GM21619 (cell line): ENCODE results near the gene KEAP1.
"Not testable (repeated sequence)": the region's sequence is repeated elsewhere in the genome, so short reads cannot be mapped to it uniquely, and the experiment has no call there.

Source experiments
- ATAC-seq: cut with Tn5 transposase; IDR thresholded peaks from one replicate; pipeline ENCODE4 v1.9.1; 2021; ENCODE audit not compliant: unreplicated experiment

KEAP1 gene

DNA sequence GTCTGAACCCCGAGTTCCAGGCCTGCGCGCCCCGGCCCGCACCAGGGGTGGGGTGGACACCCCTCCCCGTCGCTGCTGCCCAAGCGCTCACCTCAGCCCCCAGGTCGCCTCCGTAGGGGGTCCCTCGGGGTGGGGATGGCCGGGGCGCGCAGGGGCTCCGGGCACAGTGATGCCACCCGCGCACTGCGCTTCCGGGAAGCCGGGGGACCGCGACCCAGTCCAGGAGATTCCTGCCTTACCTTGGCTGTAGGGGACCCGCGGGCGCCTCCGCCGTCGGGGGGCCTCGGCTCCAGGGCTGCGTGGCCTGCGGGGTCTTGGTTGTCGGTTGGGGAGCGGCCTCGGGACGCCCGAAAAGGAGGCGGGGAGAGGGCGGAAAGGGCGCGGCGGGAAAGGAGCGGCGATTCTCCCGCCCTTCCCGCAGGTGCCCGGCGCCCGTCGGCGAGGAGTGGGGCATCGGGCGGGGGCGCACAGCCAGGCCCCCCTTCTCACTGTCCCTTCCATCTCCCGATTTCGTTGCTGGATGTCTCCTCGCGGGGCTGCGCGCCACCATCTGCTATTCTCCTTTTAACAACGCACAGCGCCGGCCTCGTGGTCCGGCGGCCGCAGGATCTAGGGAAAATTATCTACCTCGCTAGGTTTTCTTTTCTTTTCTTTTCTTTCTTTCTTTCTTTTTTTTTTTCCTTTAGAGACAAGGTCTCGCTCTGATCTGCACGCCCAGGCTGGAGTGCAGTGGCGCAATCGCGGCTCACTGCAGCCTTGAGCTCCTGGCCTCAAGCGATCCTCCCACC, at the start of gene KEAP1:
TSS of gene KEAP1 (minus strand) at position 355 of the 788 bp plus-strand sequence. CDS start 3,323 bp downstream, outside the sequence.
- no peak for ATAC-seq

DNA sequence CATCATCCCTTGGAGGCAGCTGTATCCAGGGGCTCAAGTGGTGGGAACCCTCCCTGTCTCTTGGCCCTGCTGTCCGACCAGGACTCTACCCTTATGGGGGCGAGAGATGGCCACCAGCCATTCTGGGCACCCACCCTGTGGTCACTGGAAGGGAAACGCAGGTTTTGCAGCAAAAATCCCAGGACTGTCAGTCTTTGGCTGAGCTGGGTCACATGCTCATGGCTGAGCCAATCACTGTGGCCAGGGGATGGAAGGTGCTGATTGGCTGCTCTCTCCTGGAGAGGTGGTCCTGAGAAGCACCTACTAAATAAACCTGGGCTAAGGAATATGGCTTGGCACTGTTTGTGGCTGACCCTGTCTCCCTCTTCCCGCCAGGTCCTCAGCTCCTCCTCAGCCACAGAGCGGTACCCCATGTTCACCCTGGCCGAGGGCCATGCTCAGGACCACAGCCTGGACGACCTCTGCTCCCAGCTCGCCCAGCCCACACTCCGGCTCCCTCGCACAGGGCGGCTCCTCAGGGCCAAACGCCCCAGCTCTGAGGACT, 49.4 kb upstream of the KEAP1 start:
- ATAC-seq: no peak

DNA sequence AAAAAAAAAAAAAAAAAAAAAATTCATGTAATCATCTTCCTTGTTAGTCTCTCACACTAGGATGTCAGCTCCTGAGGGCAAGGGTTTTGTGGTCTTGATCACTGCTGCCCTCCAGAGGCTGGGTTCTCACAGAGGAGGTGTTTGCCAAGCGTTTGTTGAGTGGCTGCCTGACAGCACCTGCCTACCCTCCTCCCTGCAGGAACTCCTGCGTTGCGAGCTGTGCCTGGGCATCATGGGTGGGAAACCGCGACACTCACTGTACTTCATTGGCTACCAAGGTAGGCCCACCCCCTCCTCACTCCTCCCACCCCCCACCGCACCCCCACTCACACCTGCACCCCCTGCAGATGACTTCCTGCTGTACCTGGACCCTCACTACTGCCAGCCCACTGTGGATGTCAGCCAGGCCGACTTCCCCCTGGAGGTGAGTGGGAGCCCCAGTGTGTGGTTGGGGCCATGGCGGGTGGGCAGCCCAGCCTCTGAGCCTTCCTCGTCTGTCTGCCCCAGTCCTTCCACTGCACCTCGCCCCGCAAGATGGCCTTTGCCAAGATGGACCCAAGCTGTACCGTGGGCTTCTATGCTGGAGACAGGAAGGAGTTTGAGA, 48.6 kb upstream of the KEAP1 start:
- ATAC-seq: no peak

DNA sequence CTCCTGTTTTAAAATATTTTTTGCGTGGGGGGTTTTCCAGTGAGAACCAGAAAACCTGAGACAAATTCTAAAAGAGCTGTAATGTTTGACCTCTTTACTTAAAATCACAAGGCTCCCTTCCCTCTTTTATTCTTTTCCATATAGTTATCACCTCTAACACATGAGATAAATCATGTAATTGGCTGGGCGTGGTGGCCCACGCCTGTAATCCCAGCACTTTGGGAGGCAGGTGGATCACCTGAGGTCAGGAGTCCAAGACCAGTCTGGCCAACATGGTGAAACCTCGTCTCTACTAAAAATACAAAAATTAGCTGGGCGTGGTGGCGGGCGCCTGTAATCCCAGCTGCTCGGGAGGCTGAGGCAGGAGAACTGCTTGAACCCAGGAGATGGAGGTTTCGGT, 47.9 kb upstream of the KEAP1 start:
- ATAC-seq: not testable (repeated sequence)

DNA sequence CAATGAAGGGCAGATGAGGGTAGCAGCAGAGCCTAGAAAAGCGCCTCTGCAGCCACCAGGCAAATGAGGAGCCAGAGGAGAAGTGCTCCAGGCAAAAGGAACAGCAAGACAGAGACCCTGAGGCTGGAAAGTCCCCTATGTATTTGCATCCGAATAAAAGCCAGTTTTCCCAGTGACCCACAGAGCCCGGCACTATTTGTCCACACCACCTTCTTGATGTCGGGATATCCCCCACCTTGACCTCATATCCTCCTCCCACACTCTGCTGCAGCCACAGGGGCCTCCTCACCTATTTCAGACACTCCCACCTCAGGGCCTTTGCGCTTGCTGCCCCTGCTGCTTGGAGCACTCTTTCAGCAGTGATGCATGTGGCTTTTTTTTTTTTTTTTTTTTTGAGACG, 47.2 kb upstream of the KEAP1 start:
- no peak for ATAC-seq

DNA sequence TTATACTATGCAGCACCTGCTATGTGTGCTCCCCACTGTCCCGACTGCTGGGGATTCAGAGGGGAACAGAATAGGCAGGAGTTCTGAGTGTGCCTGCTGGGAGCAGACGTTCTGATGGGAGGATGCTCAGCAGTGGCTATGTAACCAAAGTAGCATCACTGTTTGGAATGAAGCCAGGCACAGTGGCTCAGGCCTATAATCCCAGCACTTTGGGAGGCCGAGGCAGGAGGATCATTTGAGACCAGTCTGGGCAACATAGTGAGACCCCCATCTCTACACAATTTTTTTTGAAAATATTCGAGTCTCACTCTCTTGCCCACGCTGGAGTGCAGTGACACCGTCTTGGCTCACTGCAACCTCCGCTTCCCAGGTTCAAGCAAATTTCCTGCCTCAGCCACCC, 46.6 kb upstream of the KEAP1 start:
- ATAC-seq: no peak

DNA sequence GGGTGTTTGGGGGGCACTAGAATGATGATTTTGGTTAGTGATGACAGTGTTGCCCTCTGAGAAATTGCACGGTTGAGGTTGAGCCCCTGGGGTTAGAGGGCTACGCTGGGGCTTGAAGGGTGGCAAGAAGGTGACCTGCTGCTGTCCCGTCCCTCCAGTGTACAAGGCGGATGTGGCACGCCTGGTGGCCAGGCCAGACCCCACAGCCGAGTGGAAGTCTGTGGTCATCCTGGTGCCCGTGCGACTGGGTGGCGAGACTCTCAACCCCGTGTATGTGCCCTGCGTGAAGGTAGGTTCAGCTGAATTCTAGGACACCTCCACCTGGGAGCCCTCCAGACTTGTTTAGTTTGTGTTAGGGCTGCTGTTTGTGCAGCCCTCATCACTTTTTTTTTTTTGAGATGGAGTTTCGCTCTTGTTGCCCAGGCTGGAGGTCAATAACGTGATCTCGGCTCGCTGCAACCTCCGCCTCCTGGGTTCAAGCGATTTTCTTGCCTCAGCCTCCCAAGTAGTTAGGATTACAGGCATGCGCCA, 45.7 kb upstream of the KEAP1 start:
- no peak for ATAC-seq

DNA sequence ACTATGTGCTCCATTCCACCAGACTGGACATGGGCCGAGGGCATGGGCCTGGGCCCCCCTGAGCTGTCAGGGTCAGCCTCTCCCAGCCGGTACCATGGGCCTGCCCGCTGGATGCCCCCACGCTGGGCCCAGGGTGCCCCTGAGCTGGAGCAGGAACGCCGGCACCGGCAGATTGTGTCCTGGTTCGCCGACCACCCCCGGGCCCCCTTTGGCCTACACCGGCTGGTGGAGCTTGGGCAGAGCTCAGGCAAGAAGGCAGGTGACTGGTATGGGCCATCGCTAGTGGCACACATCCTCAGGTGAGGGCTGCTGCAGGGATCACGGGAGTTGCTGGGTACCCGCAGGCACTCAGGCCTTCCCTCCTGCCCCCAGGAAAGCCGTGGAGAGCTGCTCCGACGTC, 43.7 kb upstream of the KEAP1 start:
- no peak for ATAC-seq

DNA sequence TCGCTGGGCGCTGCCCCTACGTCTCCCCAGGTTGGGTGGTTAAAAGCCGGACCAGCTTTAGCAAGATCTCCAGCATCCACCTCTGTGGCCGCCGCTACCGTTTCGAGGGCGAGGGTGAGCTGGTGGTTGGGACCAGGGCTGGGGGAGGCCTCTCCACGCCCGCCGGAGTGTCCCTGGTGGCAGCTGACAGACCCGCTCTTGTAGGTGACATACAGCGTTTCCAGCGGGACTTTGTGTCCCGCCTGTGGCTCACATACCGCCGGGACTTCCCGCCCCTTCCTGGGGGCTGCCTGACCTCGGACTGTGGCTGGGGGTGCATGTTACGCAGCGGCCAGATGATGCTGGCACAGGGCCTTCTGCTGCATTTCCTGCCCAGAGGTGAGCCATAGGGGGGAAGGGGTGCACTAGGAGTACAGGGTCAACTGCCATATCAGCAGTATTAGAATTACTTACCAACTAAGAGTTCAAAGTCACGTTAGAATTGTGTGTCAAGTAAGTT, 41.6 kb upstream of the KEAP1 start:
- ATAC-seq: no peak

DNA sequence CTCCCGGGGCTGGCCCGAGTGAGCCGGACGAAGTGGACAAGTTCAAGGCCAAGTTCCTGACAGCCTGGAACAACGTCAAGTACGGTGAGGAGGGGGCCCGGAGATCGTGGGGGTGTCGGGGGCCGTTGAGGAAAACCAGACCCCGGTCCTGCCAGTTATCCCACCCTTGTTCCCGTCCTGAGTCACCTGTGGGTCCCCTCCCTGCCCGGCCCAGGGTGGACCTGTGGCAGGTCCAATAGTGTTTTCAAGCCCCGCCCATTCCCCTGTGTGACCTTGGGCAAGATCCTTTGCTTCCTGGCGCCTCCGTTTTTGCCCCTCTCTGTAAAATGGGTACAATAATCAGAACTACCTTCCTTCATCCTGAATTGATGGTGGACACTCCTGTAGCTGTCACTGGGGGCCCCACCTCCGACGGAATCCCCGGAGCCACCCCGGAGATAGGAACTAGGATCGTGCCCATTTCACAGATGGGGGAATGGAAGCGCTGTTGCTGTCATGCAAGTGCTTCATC, 41.1 kb upstream of the KEAP1 start:
- ATAC-seq: peak; percentile 17

DNA sequence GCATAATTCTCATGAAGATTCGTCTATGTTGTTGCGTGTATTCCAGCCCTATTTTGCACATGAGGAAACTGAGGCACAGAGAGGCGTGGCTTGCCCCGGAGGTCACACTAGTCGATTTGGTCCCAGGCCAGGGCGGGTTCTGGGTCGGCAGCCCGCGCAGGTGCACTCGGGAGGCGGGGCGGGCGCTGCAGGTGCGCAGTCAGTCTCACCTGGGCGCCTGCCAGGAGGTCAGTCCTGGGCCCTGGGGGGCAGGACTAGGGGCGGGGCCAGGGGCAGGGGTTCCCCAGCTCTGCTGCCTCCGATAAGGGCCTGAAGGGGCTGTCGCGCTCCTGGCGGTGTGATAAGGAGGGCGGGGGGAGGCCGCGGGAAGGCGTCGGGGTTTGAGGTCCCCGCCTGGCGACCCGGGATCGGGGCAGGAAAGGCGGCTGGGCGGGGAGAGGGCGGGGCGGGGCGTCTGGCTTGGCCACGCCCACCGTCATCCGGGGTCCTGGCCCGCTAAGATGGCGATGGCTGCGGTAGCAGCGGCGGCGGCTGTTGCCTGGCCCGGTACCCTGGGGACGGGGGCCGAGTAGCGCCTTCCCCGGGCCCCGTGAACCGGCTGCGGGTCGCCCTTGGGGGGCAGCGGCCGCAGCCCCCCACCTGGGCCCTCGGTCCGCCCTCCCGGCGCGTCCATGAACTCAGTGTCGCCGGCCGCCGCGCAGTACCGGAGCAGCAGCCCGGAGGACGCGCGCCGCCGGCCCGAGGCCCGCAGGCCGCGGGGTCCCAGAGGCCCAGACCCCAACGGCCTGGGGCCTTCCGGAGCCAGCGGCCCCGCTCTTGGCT, 40.5 kb upstream of the KEAP1 start, which contains the start of gene ATG4D:
TSS of gene ATG4D (plus strand) at position 485 of the 822 bp plus-strand sequence. CDS start at position 672, 187 bp downstream.
- peak; percentile 63 for ATAC-seq

DNA sequence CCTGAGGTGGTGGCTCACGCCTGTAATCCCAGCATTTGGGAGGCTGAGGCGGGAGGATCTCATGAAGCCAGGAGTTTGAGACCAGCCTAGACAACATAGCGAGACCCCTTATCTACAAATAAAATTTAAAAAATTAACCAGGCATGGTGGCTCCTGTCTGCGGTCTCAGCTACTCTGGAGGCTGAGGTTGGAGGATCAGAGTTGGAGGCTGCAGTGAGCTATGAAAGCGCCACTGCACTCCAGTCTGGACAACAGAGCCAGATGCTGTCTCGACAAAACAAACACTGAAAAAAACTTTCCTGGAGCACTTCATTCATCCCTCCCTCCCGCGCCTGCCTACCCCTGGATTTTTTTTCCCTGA, 39.9 kb upstream of the KEAP1 start:
- ATAC-seq: no peak

DNA sequence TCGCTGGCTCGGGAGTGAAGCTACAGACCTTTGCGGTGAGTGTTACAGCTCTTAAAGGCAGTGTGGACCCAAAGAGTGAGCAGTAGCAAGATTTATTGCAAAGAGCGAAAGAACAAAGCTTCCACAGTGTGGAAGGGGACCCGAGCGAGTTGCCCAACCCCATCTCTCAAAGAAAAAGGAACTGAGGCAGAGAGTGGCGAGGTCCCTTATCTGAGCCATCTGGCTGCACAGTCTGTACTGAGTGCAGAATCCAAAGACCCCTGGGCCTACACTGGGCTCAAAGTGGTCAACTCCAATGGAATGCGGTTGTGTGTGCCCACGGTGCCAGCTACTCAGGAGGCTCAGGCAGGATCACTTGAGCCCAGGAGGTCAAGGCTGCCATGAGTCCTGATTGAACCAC, 35.9 kb upstream of the KEAP1 start:
- ATAC-seq: not testable (repeated sequence)

DNA sequence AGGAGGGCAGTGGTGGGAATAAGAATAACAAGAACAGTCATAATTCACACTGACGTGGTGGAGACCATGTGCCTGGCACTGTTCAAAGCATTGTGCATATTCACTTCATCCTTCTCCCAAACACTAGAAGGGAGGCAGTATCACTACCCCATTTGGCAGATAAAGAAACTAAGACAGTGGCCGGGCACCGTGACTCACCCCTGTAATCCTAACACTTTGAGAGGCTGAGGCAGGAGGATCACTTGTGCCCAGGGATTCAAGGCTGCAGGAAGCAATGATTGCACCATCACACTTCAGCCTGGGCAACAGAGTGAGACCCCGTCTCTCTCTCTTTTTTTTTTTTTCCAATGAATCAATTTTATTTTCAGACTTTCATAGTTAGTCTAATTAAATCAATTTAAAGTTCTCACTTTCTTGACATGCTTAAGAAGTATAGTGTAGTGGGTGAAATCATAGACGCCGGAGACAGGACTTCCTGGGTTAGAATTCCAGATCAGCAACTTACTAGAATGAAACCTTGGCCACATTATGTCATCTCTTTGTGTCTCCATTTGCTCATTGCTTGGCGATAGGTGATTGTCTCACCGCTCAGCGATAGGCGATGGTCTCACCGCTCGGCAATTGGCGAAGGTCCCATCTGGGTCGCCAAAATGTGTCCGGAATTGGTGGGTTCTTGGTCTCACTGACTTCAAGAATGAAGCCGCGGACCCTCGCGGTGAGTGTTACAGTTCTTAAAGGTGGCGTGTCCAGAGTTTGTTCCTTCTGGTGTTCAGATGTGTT, 35.2 kb upstream of the KEAP1 start:
- no peak for ATAC-seq

DNA sequence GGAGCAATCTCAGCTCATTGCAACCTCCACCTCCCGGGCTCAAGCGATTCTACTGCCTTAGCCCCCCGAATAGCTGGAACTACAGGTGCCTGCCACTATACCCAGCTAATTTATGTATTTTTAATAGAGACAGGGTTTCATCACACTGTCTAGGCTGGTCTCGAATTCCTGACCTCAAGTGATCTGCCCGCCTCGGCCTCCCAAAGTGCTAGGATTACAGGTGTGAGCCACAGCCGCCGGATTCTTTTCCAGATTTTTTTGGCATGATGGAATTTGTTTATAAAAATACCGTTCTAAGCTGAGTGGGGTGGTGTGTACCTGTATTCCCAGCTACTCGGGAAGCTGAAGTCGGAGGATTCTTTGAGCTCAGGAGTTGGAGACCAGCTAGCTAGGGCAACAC, 34.5 kb upstream of the KEAP1 start:
- no peak for ATAC-seq

DNA sequence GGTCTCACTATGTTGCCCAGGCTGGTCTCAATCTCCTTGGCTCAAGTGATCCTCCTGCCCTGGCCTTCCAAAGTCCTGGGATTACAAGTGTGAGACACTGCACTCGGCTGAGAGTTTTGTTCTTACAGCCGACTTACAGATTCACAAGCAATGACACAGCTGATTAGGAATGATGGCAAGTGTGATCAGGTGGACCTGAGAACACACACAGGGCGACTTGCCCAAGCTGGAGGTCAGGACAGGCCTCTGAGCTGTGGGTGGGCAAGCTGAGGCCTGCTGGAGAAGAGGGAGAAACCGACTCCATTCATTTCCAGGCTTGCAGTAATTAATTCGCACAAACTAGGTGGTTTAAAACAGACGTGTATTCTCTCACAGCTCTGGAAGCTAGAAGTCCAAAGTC, 32.5 kb upstream of the KEAP1 start:
- no peak for ATAC-seq

DNA sequence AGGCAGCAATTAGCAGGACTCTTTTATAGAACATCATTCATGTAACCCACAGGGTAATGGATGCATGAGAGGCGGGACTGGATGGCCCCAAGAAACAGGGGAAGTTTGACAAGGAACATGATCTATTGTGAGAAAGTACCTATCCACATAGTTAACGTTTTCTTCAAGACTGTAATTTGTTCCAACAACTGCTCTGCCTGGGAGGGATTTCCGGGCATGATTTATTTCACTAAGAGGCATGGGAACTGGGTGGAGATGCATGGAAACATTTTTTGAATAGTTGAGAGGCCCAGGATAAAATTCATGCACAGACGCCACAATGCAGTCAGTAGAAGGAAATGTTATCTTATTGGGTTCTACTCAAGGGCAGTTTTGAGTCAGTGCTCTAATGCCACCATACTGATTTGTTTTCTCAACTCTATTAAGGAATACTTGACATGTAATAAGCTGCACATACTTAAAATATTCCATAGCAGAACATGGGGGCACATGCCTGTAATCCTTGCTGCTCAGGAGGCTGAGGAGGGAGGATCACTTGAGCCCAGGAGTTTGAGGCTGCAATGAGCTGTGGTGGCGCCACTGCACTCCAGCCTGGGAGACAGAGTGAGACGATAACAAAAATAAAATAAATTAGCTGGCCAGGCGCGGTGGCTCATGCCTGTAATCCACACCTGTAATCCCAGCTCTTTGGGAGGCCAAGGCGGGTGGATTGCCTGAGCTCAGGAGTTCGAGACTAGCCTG, 30.7 kb upstream of the KEAP1 start:
- no peak for ATAC-seq

DNA sequence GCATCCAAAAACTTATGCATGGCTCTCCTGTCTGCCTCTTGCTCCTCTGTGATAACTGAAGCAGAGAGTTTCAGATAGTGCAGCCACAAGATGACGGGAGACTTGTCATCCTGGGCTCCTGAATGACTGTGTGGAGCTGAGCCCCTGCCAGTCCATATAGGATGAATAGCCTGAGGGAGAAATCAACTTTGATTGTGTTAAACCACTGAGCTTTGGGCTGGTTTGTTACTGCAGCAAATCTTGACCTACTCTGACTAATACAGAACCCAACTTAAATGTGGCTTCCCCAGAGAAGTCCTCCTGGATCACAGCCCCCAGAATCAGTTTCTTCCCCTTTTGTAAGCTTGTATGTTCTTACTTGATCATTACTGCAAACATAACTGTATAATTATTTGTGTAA, 29.3 kb upstream of the KEAP1 start:
- no peak for ATAC-seq

DNA sequence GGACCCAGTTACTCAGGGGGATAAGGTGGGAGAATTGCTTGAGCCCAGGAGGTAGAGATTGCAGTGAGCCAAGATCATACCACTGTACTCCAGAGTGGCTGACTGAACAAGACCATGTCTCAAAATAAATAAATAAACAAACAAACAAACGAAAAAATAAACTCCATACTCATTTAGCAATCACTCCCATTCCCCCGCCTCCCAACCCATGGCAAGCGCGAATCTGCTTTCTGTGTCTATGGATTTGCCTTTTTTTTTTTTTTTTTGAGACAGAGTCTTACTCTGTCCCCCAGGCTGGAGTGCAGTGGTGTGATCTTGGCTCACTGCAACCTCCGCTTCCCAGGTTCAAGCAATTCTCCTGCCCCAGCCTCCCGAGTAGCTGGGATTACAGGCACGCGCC, 23.7 kb upstream of the KEAP1 start:
- not testable (repeated sequence) for ATAC-seq
